Immature natural killer cell (primary cell): Measurements from ENCODE around the gene SIX1. TPM values are rescaled to one million over a fixed set of nuclear protein-coding genes. Genes with fewer than 3 reads are reported as not detected.

Source experiments
- DNase-seq, 3 donors: peaks; one replicate each; pipeline ENCODE4 v3.0.0; 2022; ENCODE audit warnings: mixed read lengths in 1 of 3
- H3K27ac Mint-ChIP-seq, 6 donors: one replicate each; pipeline ENCODE4 v1.8.0; 2020; ENCODE audit warnings: mixed read lengths in 6 of 6, mild to moderate bottlenecking in 5 of 6, inconsistent platforms in 4 of 6, moderate library complexity in 3 of 6
- H3K27me3 Mint-ChIP-seq, 3 donors: one replicate each; pipeline ENCODE4 v1.8.0; 2020 to 2021; ENCODE audit warnings: low read depth in 3 of 3, mild to moderate bottlenecking in 3 of 3, mixed read lengths in 3 of 3, moderate library complexity in 3 of 3, inconsistent platforms in 1 of 3
- H3K36me3 Mint-ChIP-seq, 3 donors: one replicate each; pipeline ENCODE4 v1.8.0; 2020; ENCODE audit warnings: mixed read lengths in 3 of 3, inconsistent platforms in 2 of 3, mild to moderate bottlenecking in 2 of 3
- H3K4me1 Mint-ChIP-seq, 2 donors: one replicate each; pipeline ENCODE4 v1.8.0; 2020; ENCODE audit warnings: inconsistent platforms in 2 of 2, mild to moderate bottlenecking in 2 of 2, mixed read lengths in 2 of 2, moderate library complexity in 1 of 2
- H3K4me3 Mint-ChIP-seq, 5 donors: one replicate each; pipeline ENCODE4 v1.8.0; 2020; ENCODE audit warnings: mild to moderate bottlenecking in 5 of 5, mixed read lengths in 5 of 5, inconsistent platforms in 3 of 5, moderate library complexity in 3 of 5
- H3K9me3 Mint-ChIP-seq, 6 donors: one replicate each; pipeline ENCODE4 v1.8.0; 2020; ENCODE audit warnings: mild to moderate bottlenecking in 6 of 6, mixed read lengths in 6 of 6, inconsistent platforms in 4 of 6, moderate library complexity in 3 of 6
- polyA plus RNA-seq, 3 donors: library from polyadenylated mRNA; unstranded; fragments of 300-500 nt; fragmentation: Illumina TruSeq; gene quantifications; one replicate each; pipeline ENCODE4 v1.2.3, GENCODE V29; 2021

The SIX1 gene
- polyA plus RNA-seq = not detected

DNA sequence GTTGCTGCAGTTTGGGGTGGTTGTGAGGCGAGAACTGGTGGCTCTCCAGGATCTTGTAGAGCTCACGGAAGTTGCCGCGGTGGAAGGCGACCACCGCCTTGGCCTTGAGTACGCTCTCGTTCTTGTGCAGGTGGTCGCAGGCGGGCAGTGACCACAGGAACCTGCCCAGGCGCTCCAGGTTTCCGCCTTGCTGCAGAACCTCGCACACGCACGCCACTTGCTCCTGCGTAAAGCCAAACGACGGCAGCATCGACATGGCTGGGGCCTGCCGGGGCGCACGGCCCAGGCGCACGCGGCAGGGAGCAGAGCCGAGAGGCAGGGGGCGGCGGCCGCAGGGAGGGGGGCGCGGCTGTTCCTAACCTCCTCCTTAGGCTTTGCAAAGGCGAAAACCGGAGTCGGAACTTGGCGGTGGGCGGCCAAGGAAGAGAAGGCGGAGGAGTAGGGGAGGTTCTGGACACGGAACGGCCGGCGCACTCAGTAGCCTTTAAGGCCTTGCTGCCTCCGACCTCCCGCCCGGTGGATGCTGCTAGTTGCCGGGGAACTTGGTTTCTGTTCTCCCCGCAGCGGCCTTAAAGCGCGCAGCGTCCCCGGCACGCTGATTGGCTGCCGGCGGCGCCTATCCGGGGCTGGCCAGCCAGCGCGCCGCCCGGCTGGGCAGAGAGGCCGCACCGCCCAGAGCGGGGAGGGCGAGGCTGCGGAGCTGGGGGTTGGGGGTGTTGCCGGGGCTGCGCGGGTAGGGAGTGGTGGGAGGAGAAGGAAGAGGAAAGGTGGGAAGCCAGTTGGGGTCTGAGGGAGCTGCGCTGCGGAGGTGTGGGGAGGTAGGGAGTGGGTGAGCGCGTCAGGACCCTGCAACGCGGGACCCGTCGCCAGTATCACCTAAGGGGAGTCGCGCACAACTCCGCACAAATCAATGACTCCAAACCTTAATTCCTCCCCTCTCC is at the start of gene SIX1:
SIX1 (minus strand) TSS at position 544 of the 941 bp plus-strand sequence; CDS start at position 256, 288 bp downstream.
- Mint-ChIP-seq H3K36me3 (no peaks in the 10 kb centered on the region), H3K27me3 (peaks cover 35 to 48% (median 37%) of the 10 kb centered on the region in 3 donors), H3K4me1 (peaks cover 24 to 26% of the 10 kb centered on the region in 2 donors), H3K4me3 (peak within 1 kb of the TSS; percentile 20 to 60 (median 58)), H3K27ac (no peak within 1 kb of the TSS), H3K9me3 (peaks cover 0 to 4% (median 0%) of the 10 kb centered on the region in 6 donors)
- DNase-seq = peak in 1 of 3 donors; percentile 10

DNA sequence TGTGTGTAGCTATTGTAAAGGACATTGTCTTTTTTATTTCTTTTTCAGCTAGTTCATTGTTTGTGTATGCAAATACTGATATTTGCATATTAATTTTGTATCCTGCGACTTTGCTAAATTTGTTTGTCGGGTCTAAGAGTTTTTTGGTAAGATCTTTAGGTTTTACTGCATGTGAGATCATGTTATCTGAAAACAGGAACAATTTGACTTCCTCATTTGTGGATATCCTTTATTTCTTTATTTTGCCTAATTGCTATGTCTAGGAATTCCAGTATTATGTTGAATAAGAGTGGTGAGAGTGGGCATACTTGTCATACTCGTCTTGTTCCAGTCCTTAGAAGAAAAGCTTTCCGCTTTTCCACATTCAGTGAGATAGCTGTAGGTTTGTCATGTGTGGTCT is 46.0 kb upstream of the SIX1 start:
- Mint-ChIP-seq H3K36me3 (no peaks in the 10 kb centered on the region), H3K4me1 (no peaks in the 10 kb centered on the region), H3K4me3 (no peak overlapping the region), H3K27ac (no peak overlapping the region), H3K9me3 (peaks cover under 1 to 11% (median 6%) of the 10 kb centered on the region in 6 donors), H3K27me3 (peaks cover 1 to 16% (median 4%) of the 10 kb centered on the region in 3 donors)
- DNase-seq = no peak

DNA sequence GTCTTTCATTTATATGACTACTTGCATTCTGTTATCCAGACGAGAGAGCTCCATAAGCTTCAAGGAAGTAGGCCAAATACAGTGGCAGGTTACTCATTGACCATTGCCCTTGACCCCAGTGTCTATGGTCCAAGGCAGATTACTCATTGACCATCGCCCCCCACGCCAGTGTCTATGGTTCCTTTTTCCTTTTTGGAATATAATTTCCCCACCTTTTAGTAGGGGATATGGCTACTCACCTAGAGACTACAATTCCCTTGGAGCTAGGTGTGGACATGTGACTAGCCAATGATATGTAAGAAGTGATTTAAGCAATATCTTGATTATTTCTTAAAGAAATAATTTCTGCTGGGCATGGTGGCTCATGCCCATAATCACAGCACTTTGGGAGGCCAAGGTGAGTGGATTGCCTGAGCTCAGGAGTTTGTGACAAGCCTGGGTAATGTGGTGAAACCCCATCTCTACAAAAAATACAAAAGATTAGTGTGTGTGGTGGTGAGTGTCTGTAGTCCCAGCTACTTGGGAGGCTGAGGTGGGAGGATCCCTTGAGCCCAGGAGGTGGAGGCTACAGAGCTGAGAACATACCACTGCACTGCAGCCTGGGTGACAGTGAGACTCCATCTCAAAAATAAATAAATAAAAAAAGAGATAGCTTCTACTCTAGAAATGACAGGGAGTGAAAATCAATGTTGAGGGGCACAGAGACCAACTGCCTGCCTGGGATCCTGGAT is 42.3 kb upstream of the SIX1 start:
- no peak overlapping the region for H3K4me3 Mint-ChIP-seq
- H3K27me3 Mint-ChIP-seq = peaks cover 0 to 11% (median 1%) of the 10 kb centered on the region in 3 donors
- no peak for DNase-seq
- H3K36me3 Mint-ChIP-seq = no peaks in the 10 kb centered on the region
- H3K9me3 Mint-ChIP-seq = peaks cover 0 to 2% (median 0%) of the 10 kb centered on the region in 6 donors
- no peaks in the 10 kb centered on the region for H3K4me1 Mint-ChIP-seq
- H3K27ac Mint-ChIP-seq = no peak overlapping the region

DNA sequence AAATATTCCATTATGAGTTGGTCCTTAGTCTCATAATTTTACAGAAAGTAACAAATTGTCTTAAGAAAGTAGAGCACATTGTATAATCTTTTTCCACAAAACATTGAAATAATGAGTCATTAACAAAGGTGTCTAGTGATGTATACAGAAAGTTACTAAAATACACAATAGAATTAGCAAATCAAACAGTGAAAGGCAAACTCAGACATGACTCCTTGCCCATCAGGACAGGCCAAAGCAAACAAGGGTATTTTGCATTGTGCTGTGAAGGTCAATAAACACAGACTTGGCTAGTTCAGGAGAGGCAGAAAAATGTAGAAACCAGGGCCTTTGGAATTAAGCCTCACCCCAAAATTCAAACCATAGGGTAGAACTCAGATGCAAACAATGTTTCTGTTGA is 37.6 kb upstream of the SIX1 start:
- Mint-ChIP-seq H3K4me3 (no peak overlapping the region), H3K4me1 (no peaks in the 10 kb centered on the region), H3K27me3 (peaks cover 0 to 3% (median 3%) of the 10 kb centered on the region in 3 donors), H3K36me3 (no peaks in the 10 kb centered on the region), H3K9me3 (peaks cover 0 to 4% (median 0%) of the 10 kb centered on the region in 6 donors), H3K27ac (no peak overlapping the region)
- no peak for DNase-seq

DNA sequence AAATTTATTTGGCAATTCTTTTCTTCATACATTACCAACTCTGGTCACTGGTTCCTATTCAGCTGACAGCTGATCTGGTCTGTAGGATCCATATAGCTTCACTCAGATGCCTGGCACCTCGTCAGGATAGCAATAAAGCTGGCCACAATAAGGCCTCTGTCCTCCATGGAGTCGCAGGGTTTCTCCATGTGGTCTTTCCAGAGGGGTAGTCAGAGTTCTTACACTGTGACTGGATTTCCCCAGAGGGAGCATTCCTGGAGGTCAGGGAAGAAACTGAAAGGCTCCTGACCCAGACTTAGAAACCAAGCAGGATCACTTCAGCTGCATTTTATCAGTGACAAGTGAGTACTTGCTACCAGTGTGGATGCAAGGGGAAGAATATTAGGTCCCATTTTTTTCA is 34.9 kb upstream of the SIX1 start:
- no peaks in the 10 kb centered on the region for H3K36me3 Mint-ChIP-seq
- H3K4me3 Mint-ChIP-seq = no peak overlapping the region

DNA sequence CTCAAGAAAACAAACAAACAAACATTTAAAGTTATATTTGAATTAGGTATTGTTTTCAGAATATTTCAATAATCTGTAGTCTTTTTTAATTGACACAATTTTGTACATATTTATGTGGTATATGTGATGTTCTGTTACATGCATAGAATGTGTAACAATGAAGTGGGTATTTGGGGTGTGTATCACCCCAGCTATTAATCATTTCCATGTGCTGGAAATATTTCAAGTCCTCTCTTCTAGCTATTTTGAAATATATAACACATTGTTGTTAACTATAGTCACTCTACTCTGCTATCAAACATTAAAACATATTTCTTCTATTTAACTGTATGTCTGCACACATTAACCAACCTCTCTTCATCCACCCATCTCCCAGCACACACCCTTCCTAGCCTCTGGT is 32.0 kb upstream of the SIX1 start:
- H3K4me1 Mint-ChIP-seq = no peaks in the 10 kb centered on the region
- no peaks in the 10 kb centered on the region for H3K36me3 Mint-ChIP-seq

More for the DNA sequence above, 34.9 kb upstream of the SIX1 start:
- DNase-seq = no peak
- no peak overlapping the region for H3K27ac Mint-ChIP-seq
- no peaks in the 10 kb centered on the region for H3K4me1 Mint-ChIP-seq
- peaks cover 0 to 2% (median 0%) of the 10 kb centered on the region in 6 donors for H3K9me3 Mint-ChIP-seq
- H3K27me3 Mint-ChIP-seq = peaks cover 0 to 5% (median 3%) of the 10 kb centered on the region in 3 donors

DNA sequence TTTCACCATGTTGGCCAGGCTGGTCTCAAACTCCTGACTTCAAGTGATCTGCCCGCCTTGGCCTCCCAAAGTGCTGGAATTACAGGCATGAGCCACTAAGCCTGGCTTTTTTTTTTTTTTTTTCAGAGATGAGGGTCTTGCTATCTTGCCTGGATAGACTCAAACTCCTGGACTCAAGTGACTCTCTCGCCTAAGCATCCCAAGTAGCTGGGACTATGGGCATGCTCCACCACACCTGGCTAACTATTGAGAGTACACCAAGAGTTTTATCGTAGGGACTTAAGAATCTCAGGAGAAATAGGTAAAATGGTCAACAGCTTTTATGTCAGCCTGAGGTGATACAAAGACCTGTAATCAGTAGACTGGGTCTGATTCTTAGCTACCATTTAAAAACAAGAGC is 31.2 kb upstream of the SIX1 start:
- Mint-ChIP-seq H3K36me3 (peaks cover 0 to 3% (median 0%) of the 10 kb centered on the region in 3 donors), H3K9me3 (peaks cover 0 to 2% (median 0%) of the 10 kb centered on the region in 6 donors), H3K4me1 (no peaks in the 10 kb centered on the region), H3K4me3 (no peak overlapping the region), H3K27me3 (peaks cover 3 to 6% (median 5%) of the 10 kb centered on the region in 3 donors), H3K27ac (no peak overlapping the region)
- no peak for DNase-seq

More for the DNA sequence above, 32.0 kb upstream of the SIX1 start:
- no peak for DNase-seq
- no peak overlapping the region for H3K4me3 Mint-ChIP-seq
- H3K9me3 Mint-ChIP-seq = peaks cover 0 to 2% (median 0%) of the 10 kb centered on the region in 6 donors
- no peak overlapping the region for H3K27ac Mint-ChIP-seq
- peaks cover 3 to 6% (median 5%) of the 10 kb centered on the region in 3 donors for H3K27me3 Mint-ChIP-seq

DNA sequence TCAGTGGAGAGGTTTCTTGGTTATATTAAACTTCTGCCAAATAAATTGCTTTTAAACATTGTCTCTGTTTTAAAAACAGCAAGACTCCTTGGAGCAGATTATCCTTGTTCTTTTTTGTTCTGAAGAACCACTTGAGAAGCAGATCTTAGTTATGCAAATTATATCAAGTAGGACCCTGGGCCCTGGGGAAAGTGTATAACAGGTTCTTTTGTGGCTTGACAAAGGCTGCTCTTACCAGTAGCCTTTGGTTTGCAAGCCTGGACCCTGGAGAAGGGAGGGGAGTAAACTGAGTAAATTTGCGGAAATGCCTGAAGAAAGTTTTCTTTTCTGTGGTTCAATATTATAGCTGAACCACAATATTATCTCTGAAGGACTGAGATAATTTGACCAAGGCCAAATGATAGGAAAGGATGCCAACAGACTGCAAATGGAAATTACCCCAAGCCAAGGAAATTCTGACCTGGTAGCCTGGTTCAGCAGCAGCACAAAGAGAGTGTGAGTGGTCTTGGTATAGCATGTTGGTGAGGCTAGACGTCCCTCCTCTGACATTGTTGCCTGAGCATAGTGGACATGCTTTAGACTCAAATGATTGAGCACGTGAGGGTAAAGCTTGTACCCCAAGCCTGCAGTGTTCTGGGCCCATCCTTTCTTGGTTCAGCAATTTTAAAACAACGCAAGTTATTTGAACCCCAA is 30.4 kb upstream of the SIX1 start:
- no peak overlapping the region for H3K4me3 Mint-ChIP-seq
- peaks cover 3 to 5% (median 3%) of the 10 kb centered on the region in 3 donors for H3K27me3 Mint-ChIP-seq
- peaks cover 0 to 3% (median 0%) of the 10 kb centered on the region in 3 donors for H3K36me3 Mint-ChIP-seq
- no peak overlapping the region for H3K27ac Mint-ChIP-seq
- no peaks in the 10 kb centered on the region for H3K4me1 Mint-ChIP-seq
- DNase-seq = no peak
- H3K9me3 Mint-ChIP-seq = peaks cover 0 to 2% (median 0%) of the 10 kb centered on the region in 6 donors

DNA sequence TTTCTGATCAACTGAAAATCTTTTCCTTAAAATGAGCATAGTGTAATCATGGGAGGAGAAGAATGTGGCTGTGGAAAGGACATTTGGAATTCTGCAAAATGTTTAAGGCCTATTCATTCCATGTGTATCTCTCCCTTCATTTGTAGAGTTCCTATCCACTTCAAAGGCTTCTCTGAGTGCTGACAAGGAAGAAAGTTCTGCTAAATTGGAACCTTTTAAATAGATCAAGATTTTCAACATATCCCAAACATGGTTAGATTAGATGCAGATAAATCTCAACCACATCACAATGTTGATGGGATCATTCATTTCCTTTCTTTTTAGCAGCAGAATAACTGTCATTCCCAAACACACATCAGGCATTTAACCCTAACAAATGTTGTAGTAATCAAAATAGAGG is 28.4 kb upstream of the SIX1 start:
- no peak overlapping the region for H3K4me3 Mint-ChIP-seq
- no peak overlapping the region for H3K27ac Mint-ChIP-seq
- no peaks in the 10 kb centered on the region for H3K4me1 Mint-ChIP-seq

DNA sequence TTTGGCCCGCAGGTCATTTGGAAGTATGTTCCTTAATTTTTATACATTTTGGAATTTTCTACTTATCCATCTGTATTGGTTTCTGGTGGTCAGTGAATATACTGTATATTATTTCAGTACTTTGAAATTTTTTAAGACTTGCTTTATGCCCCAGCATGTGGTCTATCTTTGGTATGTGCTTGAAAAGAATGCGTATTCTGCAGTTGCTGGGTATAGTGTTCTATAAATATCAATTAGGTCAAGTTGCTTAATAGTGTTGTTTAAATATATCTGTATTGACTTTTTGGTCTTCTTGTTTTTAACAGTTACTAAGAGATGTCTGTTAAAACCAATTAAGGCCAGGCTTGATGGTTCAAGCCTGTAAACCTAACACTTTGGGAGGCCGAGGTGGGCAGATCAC is 21.7 kb upstream of the SIX1 start:
- DNase-seq = no peak
- no peaks in the 10 kb centered on the region for H3K4me1 Mint-ChIP-seq
- H3K27me3 Mint-ChIP-seq = peaks cover 2 to 5% (median 4%) of the 10 kb centered on the region in 3 donors
- H3K9me3 Mint-ChIP-seq = no peaks in the 10 kb centered on the region
- H3K4me3 Mint-ChIP-seq = no peak overlapping the region
- no peak overlapping the region for H3K27ac Mint-ChIP-seq
- peaks cover 0 to 3% (median 0%) of the 10 kb centered on the region in 3 donors for H3K36me3 Mint-ChIP-seq

More for the DNA sequence above, 28.4 kb upstream of the SIX1 start:
- H3K36me3 Mint-ChIP-seq = peaks cover 0 to 3% (median 0%) of the 10 kb centered on the region in 3 donors
- peaks cover 3 to 5% (median 3%) of the 10 kb centered on the region in 3 donors for H3K27me3 Mint-ChIP-seq
- H3K9me3 Mint-ChIP-seq = no peaks in the 10 kb centered on the region
- DNase-seq = no peak

DNA sequence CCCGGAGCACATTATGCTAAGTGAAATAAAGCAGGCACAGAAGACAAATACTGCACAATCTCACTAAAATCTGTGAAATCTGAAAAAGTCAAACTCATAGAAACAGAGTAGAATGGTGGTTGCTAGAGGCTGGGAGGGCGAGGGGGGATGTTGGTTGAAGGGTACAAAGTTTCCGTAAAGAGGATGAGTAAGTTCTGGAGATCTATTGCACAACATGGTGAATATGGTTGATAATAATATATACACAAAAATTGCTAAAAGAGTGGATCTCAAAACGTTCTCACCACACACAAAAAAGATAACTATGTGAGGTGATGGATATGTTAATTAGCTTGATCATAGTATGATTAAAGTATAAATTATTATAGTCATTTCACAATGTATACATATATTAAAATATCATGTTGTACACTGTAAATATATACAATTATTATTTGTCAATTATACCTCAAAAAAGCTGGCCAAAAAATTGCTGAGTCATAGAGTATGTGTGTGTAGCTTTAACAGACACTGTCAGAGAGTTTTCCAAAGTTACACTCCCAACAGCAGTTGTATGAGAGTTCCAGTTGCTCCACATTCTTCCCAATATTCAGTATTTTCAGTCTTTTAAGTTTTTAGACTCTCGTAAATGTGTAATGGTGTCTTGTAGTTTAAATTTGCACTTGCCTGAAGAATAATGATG is 19.3 kb upstream of the SIX1 start:
- no peak for DNase-seq
- Mint-ChIP-seq H3K4me3 (no peak overlapping the region), H3K27me3 (peaks cover 4 to 8% (median 8%) of the 10 kb centered on the region in 3 donors), H3K27ac (no peak overlapping the region), H3K9me3 (peaks cover 0 to 3% (median 0%) of the 10 kb centered on the region in 6 donors), H3K36me3 (no peaks in the 10 kb centered on the region), H3K4me1 (no peaks in the 10 kb centered on the region)

DNA sequence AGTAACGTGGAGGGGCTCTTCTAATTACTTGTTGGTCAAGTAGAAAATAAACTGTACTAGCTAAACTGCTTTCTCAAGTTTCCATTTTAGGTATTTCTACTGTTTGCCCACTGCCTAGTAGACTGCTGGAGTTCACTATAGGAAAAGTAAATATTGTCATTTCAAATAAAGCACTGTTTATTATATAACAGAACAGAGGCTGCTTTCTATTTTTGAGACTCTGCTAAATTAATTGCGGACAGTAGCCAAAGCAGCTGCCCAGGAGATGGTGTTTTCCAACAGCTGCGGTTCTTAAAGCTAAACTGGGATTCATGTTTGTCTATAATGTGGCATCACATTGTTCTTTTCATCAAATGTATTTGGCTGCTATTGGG is 15.9 kb upstream of the SIX1 start:
- no peaks in the 10 kb centered on the region for H3K4me1 Mint-ChIP-seq
- DNase-seq = no peak
- H3K4me3 Mint-ChIP-seq = no peak overlapping the region
- H3K27ac Mint-ChIP-seq = no peak overlapping the region
- H3K27me3 Mint-ChIP-seq = peaks cover 8 to 17% (median 11%) of the 10 kb centered on the region in 3 donors
- H3K9me3 Mint-ChIP-seq = peaks cover 0 to 5% (median 0%) of the 10 kb centered on the region in 6 donors
- no peaks in the 10 kb centered on the region for H3K36me3 Mint-ChIP-seq

DNA sequence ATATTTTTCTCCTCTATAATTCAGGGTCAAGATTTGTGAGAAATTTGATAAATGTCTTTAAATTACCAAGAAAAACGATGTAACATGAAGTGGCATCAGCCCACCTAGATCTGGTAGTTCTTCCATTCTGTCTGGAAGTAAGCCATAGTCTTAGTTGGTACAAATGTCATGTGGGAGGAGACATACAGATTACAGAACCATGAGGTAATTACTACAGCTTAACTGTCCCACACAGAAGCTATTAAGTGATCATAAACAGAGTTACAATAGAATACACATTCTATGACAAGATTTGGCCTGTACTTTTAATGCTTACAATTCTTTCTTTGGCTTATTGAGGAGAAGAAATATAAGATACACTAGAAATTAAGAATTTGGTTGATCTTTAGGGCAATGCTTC is 13.7 kb upstream of the SIX1 start:
- peaks cover 0 to 2% (median 0%) of the 10 kb centered on the region in 3 donors for H3K36me3 Mint-ChIP-seq
- DNase-seq = no peak
- peaks cover 7 to 34% (median 19%) of the 10 kb centered on the region in 3 donors for H3K27me3 Mint-ChIP-seq
- peaks cover 0 to 5% (median 0%) of the 10 kb centered on the region in 6 donors for H3K9me3 Mint-ChIP-seq
- no peak overlapping the region for H3K27ac Mint-ChIP-seq
- H3K4me3 Mint-ChIP-seq = no peak overlapping the region
- peaks cover 7% of the 10 kb centered on the region in 2 donors for H3K4me1 Mint-ChIP-seq
